CD4-positive, alpha-beta memory T cell (primary cell): ENCODE measurements around the gene FKBP4. TPM values are rescaled to one million over a fixed set of nuclear protein-coding genes. Genes with fewer than 3 reads are reported as not detected.

Experiments
- CTCF ChIA-PET: fragments of 350-600 bp; sonication (Branson Sonifier 250); formaldehyde crosslinking; loops from one replicate; lab custom pipeline; 2021; ENCODE audit warnings: inconsistent platforms; ENCODE audit not compliant: partially characterized antibody; lab: Charles Lee
- POLR2A ChIA-PET: fragments of 350-600 bp; sonication (Branson Sonifier 250); formaldehyde crosslinking; loops from one replicate; lab custom pipeline; 2021; ENCODE audit not compliant: partially characterized antibody; lab: Charles Lee
- DNase-seq, 5 donors: peaks; one replicate each; pipeline versions ENCODE4 v3.0.0 to v3.0.0-alpha.2; 2020 to 2022; ENCODE audit warnings: mixed read lengths in 1 of 5
- H3K27ac ChIP-seq: one replicate; pipeline ENCODE4 v1.7.0; 2013; ENCODE audit warnings: low read depth, low read length
- H3K27me3 ChIP-seq: 2 replicates; pipeline ENCODE4 v1.7.0; 2013; ENCODE audit warnings: mild to moderate bottlenecking, low read length, moderate library complexity; ENCODE audit not compliant: insufficient read depth
- H3K36me3 ChIP-seq: 2 replicates; pipeline ENCODE4 v1.7.0; 2013; ENCODE audit warnings: mild to moderate bottlenecking, low read length, moderate library complexity; ENCODE audit not compliant: insufficient read depth
- H3K4me1 ChIP-seq: 2 replicates; pipeline ENCODE4 v1.7.0; 2013; ENCODE audit warnings: mild to moderate bottlenecking, low read length, moderate library complexity; ENCODE audit not compliant: insufficient read depth
- H3K4me3 ChIP-seq, 2 donors: one replicate each; pipeline ENCODE4 v1.7.0; 2013; ENCODE audit warnings: low read length in 2 of 2, mild to moderate bottlenecking in 1 of 2
- H3K9me3 ChIP-seq, 2 donors: one replicate each; pipeline ENCODE4 v1.7.0; 2013; ENCODE audit warnings: low read length in 2 of 2, control low read depth in 1 of 2; ENCODE audit not compliant: control insufficient read depth in 1 of 2
- H3K27ac Mint-ChIP-seq, 7 donors: one replicate each; pipeline ENCODE4 v1.8.0; 2020 to 2021; ENCODE audit warnings: mixed read lengths in 7 of 7, mild to moderate bottlenecking in 6 of 7, inconsistent platforms in 3 of 7, moderate library complexity in 3 of 7
- H3K27me3 Mint-ChIP-seq, 2 donors: one replicate each; pipeline ENCODE4 v1.8.0; 2020 to 2021; ENCODE audit warnings: mixed read lengths in 2 of 2
- H3K36me3 Mint-ChIP-seq, 2 donors: one replicate each; pipeline ENCODE4 v1.8.0; 2020 to 2021; ENCODE audit warnings: mixed read lengths in 2 of 2, inconsistent platforms in 1 of 2, mild to moderate bottlenecking in 1 of 2
- H3K4me1 Mint-ChIP-seq, 4 donors: one replicate each; pipeline ENCODE4 v1.8.0; 2020 to 2021; ENCODE audit warnings: mixed read lengths in 4 of 4, mild to moderate bottlenecking in 1 of 4
- H3K4me3 Mint-ChIP-seq, 8 donors: one replicate each; pipeline ENCODE4 v1.8.0; 2020 to 2021; ENCODE audit warnings: mixed read lengths in 8 of 8, mild to moderate bottlenecking in 7 of 8, moderate library complexity in 6 of 8, inconsistent platforms in 3 of 8
- H3K9me3 Mint-ChIP-seq, 8 donors: one replicate each; pipeline ENCODE4 v1.8.0; 2020 to 2021; ENCODE audit warnings: mixed read lengths in 8 of 8, mild to moderate bottlenecking in 5 of 8, inconsistent platforms in 3 of 8, moderate library complexity in 1 of 8
- intact Hi-C: fragments of 100-400 bp; cut with micrococcal nuclease; formaldehyde crosslinking; loops from one replicate; pipeline ENCODE4 v1.15.1; 2023
- polyA plus RNA-seq, 2 donors: library from polyadenylated mRNA; unstranded; fragments of 300-500 nt; fragmentation: Illumina TruSeq; gene quantifications; one replicate each; pipeline ENCODE4 v1.2.3, GENCODE V29; 2021
- total RNA-seq, 2 experiments: library from RNA; stranded (reverse); gene quantifications; one replicate each; pipeline ENCODE4 v1.2.3, GENCODE V29; 2021

FKBP4 gene
- total and polyA plus RNA-seq, 4 experiments from 2014 or later = 24.9 to 53.3 (median 43.1) TPM

GRCh38 chr12:2776129-2776806, 18.5 kb upstream of the FKBP4 start:
- Histone ChIP-seq H3K4me1 (no peaks in the 10 kb centered on the region), H3K27me3 (no peaks in the 10 kb centered on the region), H3K9me3 (no peaks in the 10 kb centered on the region), H3K36me3 (no peaks in the 10 kb centered on the region), H3K27ac (no peak overlapping the region), H3K4me3 (no peak overlapping the region)
- ChIA-PET POLR2A (no interaction called here), CTCF (interaction anchor here (1.8 kb wide), 1 partner anchor 93 kb away, joined by 7 read pairs; no protein-coding TSS in a partner anchor)
- no peak overlapping the region for H3K4me3 Mint-ChIP-seq
- H3K27ac Mint-ChIP-seq = no peak overlapping the region
- H3K9me3 Mint-ChIP-seq = no peaks in the 10 kb centered on the region
- peaks cover 0 to 2% (median 0%) of the 10 kb centered on the region in 4 donors for H3K4me1 Mint-ChIP-seq
- intact Hi-C loops = no loop called here
- DNase-seq = no peak
- H3K27me3 Mint-ChIP-seq = peaks cover 0 to 3% of the 10 kb centered on the region in 2 donors
- no peaks in the 10 kb centered on the region for H3K36me3 Mint-ChIP-seq

DNA sequence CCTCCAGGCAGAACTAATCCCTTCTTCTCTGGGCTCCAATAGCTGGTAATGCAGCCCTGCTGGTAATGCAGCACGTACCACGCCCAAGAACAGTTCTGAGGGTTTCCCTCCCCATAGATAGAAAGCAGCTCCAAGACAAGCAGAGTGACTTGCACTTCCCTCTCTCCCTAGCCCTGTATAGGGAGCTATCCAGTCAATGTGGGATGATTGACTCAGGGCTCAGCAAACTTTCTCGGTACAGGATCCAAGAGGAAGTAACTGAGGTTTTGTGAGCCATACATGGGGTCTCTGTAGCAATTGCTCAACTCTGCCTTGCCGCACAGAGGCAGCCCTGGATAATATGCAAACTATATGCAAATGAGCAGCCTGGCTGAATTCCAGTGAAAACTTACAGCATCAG, 15.5 kb upstream of the FKBP4 start:
- H3K27ac ChIP-seq = no peak overlapping the region
- Mint-ChIP-seq H3K4me3 (no peak overlapping the region), H3K27ac (no peak overlapping the region), H3K27me3 (peaks cover 8 to 13% of the 10 kb centered on the region in 2 donors), H3K9me3 (no peaks in the 10 kb centered on the region), H3K4me1 (peaks cover 7 to 10% (median 9%) of the 10 kb centered on the region in 4 donors), H3K36me3 (no peaks in the 10 kb centered on the region)
- H3K36me3 ChIP-seq = no peaks in the 10 kb centered on the region
- H3K4me3 ChIP-seq = no peak overlapping the region
- DNase-seq = no peak
- ChIA-PET CTCF (interaction anchor here (1.0 kb wide), 1 partner anchor 96 kb away, joined by 4 read pairs; no protein-coding TSS in a partner anchor), POLR2A (no interaction called here)
- H3K27me3 ChIP-seq = no peaks in the 10 kb centered on the region
- H3K9me3 ChIP-seq = no peaks in the 10 kb centered on the region
- H3K4me1 ChIP-seq = peaks cover 9% of the 10 kb centered on the region
- intact Hi-C loops = no loop called here

- Histone ChIP-seq H3K4me1 (peaks cover 9% of the 10 kb centered on the region), H3K27me3 (no peaks in the 10 kb centered on the region), H3K9me3 (no peaks in the 10 kb centered on the region), H3K4me3 (no peak overlapping the region), H3K36me3 (no peaks in the 10 kb centered on the region), H3K27ac (no peak overlapping the region)
- DNase-seq = peak; percentile 38 to 51 (median 45)
- H3K9me3 Mint-ChIP-seq = no peaks in the 10 kb centered on the region
- ChIA-PET CTCF (interaction anchor here (0.6 to 6.4 kb wide), 17 partner anchors 8 to 1600 kb away, joined by 3 to 121 read pairs (median 6); partner anchors contain the start of gene FKBP4), POLR2A (interaction anchor here (0.5 to 1.9 kb wide), 6 partner anchors 10 to 103 kb away, joined by 3 to 6 read pairs (median 4); partner anchors contain the start of genes FKBP4 and ITFG2)
- H3K27me3 Mint-ChIP-seq = peaks cover 9 to 17% of the 10 kb centered on the region in 2 donors
- peak overlapping the region; percentile 70 to 92 (median 83) for H3K4me3 Mint-ChIP-seq
- intact Hi-C loops = loop anchor here (1.0 to 10.0 kb wide), 3 partner anchors 29 to 989 kb away; no protein-coding TSS in a partner anchor
- H3K36me3 Mint-ChIP-seq = no peaks in the 10 kb centered on the region
- peaks cover 9 to 13% (median 11%) of the 10 kb centered on the region in 4 donors for H3K4me1 Mint-ChIP-seq
- H3K27ac Mint-ChIP-seq = peak overlapping the region in 3 of 7 donors; percentile 53 to 79 (median 55)
Observed at GRCh38 chr12:2783936-2784600, 10.7 kb upstream of the FKBP4 start.

DNA sequence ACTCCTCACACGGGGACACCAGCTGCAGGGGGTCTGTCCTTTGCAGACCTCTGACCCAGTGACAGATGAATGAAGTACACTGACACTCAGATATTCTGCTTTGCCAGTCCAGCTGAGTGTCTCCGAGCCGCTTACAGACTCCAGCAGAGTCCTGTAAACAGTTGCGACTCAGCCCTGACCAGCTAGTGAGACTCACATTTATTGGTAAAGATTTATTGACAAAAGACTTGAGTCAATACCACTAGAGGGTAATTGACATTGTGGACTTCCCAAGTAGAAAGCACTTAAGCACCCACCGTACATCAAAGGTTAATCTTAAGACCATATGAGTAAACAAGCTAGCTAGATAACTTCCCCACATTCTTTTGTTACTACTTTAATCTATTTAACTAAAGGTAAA, 9.8 kb upstream of the FKBP4 start:
- ChIA-PET POLR2A (interaction anchor here (1.1 to 1.9 kb wide), 3 partner anchors 9 to 102 kb away, joined by 3 to 6 read pairs (median 6); partner anchors contain the start of gene FKBP4), CTCF (interaction anchor here (1.2 to 6.4 kb wide), 7 partner anchors 10 to 143 kb away, joined by 3 to 121 read pairs (median 6); partner anchors contain the start of gene FKBP4)
- Mint-ChIP-seq H3K9me3 (no peaks in the 10 kb centered on the region), H3K27me3 (peaks cover 9 to 17% of the 10 kb centered on the region in 2 donors), H3K36me3 (no peaks in the 10 kb centered on the region), H3K27ac (no peak overlapping the region), H3K4me3 (no peak overlapping the region), H3K4me1 (peaks cover 9 to 13% (median 11%) of the 10 kb centered on the region in 4 donors)
- Histone ChIP-seq H3K4me1 (peaks cover 9% of the 10 kb centered on the region), H3K27me3 (no peaks in the 10 kb centered on the region), H3K27ac (no peak overlapping the region), H3K36me3 (no peaks in the 10 kb centered on the region), H3K4me3 (no peak overlapping the region), H3K9me3 (no peaks in the 10 kb centered on the region)
- DNase-seq = no peak
- intact Hi-C loops = loop anchor here (10.0 kb wide), 1 partner anchor 990 kb away; no protein-coding TSS in a partner anchor

- Histone ChIP-seq H3K27ac (no peak overlapping the region), H3K4me1 (peaks cover 1% of the 10 kb centered on the region), H3K36me3 (no peaks in the 10 kb centered on the region), H3K9me3 (no peaks in the 10 kb centered on the region), H3K4me3 (no peak overlapping the region), H3K27me3 (no peaks in the 10 kb centered on the region)
- peaks cover 0 to 11% (median 1%) of the 10 kb centered on the region in 4 donors for H3K4me1 Mint-ChIP-seq
- ChIA-PET POLR2A (no interaction called here), CTCF (interaction anchor here (1.3 kb wide), 1 partner anchor 9 kb away, joined by 3 read pairs; no protein-coding TSS in a partner anchor)
- no peak for DNase-seq
- H3K27ac Mint-ChIP-seq = peak overlapping the region in 1 of 7 donors; percentile 27
- no peak overlapping the region for H3K4me3 Mint-ChIP-seq
- no peaks in the 10 kb centered on the region for H3K9me3 Mint-ChIP-seq
- H3K27me3 Mint-ChIP-seq = peaks cover 0 to 1% of the 10 kb centered on the region in 2 donors
- peaks cover 0 to 3% of the 10 kb centered on the region in 2 donors for H3K36me3 Mint-ChIP-seq
- intact Hi-C loops = loop anchor here (10.0 kb wide), 1 partner anchor 786 kb away; the partner anchor contains the start of gene DCP1B
Observed at GRCh38 chr12:2791089-2791488, 3.7 kb upstream of the FKBP4 start.

GRCh38 chr12:2792671-2793500, 1.9 kb upstream of the FKBP4 start:
- Mint-ChIP-seq H3K4me3 (peak overlapping the region; percentile 67 to 90 (median 80)), H3K27ac (peak overlapping the region in 5 of 7 donors; percentile 3 to 77 (median 50))
- no peak overlapping the region for H3K27ac ChIP-seq

More at GRCh38 chr12:2792671-2793500, 1.9 kb upstream of the FKBP4 start:
- peaks cover 11% of the 10 kb centered on the region for H3K4me1 ChIP-seq
- H3K27me3 ChIP-seq = no peaks in the 10 kb centered on the region
- no peak overlapping the region for H3K4me3 ChIP-seq
- H3K9me3 Mint-ChIP-seq = no peaks in the 10 kb centered on the region
- POLR2A ChIA-PET = interaction anchor here (1.3 kb wide), 1 partner anchor 20 kb away, joined by 4 read pairs; the partner anchor contains the start of gene ITFG2
- H3K9me3 ChIP-seq = no peaks in the 10 kb centered on the region
- peaks cover 9 to 29% (median 14%) of the 10 kb centered on the region in 4 donors for H3K4me1 Mint-ChIP-seq
- peaks cover 5% of the 10 kb centered on the region for H3K36me3 ChIP-seq
- intact Hi-C loops = loop anchor here (10.0 kb wide), 1 partner anchor 788 kb away; the partner anchor contains the start of gene DCP1B
- CTCF ChIA-PET = interaction anchor here (1.9 to 2.0 kb wide), 2 partner anchors 9 to 110 kb away, joined by 6 to 10 read pairs; no protein-coding TSS in a partner anchor
- H3K36me3 Mint-ChIP-seq = peaks cover 6 to 10% of the 10 kb centered on the region in 2 donors
- no peak for DNase-seq
- peaks cover 0 to 1% of the 10 kb centered on the region in 2 donors for H3K27me3 Mint-ChIP-seq
